ENCODE measurements around the gene POLE. TPM values are rescaled to one million over a fixed set of nuclear protein-coding genes. Genes with fewer than 3 reads are reported as not detected.

Gene POLE
- total and polyA plus RNA-seq, 2 of the 4 experiments (the other 2 are of a cell fraction) = 17.2 to 20.7 TPM

DNA sequence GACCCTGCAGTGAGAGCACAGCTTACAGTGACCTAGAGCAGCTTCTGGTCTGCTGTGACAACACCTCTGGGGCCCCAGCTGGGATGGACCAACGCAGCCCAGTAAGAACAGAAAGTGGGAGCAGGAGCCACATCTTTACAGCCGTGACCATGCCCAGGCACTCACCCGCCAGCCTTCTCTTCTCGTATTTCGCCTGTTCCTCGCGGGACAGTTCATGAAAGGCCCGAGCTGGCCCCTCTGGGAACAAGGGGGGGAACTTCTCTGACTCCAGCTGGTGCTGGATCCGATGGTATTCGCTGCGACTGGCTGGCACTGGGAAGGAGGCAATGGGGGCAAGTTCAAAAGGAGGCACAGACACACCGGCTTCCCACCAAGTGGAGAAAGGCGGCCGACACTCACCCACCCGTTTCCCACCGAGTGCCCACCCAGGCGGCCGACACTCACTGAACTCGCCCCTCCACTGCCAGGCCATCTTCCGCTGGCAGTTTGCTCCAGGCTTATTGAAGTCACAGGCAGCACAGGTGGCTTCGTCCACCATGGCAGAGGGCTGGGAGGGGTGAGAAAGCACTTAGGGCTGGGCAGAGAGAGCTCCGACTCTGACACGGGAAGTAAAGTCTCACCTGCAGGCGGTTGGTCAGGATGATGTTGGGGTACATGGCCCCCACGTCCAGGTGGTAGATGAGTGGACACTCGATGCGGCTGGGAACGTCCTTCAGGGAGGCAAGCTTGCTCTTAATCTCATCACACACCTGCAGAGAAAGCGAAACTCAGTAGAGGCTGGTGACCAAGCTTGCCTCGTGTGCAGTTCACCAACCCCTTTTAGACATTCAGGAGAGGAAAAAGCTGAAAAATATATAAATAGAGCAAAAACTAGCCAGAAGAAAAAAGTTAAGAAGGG is 18.7 kb downstream of the POLE start:
- ATAC-seq (ENCODE audit: low read depth) (no peak), DNase-seq (no peak)
- Histone ChIP-seq H3K18ac (ENCODE audit: low read depth, low read length) (no peak overlapping the region), H3K4me3 (ENCODE audit: insufficient read depth, low read depth, low read length) (no peak overlapping the region), H2BK20ac (ENCODE audit: low read depth, low read length) (no peak overlapping the region), H2AK9ac (replicated peaks; ENCODE audit: low read depth, low read length, poor library complexity) (no peak overlapping the region), H3K9me1 (ENCODE audit: insufficient read depth, low read length) (peaks cover 6% of the 10 kb centered on the region; the same call in 1 of the 2 replicates), H3K4me2 (ENCODE audit: low read depth, low read length) (no peak overlapping the region), H2BK15ac (ENCODE audit: low read depth, low read length) (no peak overlapping the region), H3K9ac (ENCODE audit: low read depth, low read length) (no peak overlapping the region), H3K23ac (ENCODE audit: low read depth, low read length) (no peak overlapping the region), H2AFZ (replicated peaks; ENCODE audit: low read length, poor library complexity) (no peak overlapping the region), H4K8ac (ENCODE audit: low read depth in 2 of 2, low read length in 2 of 2) (no peak overlapping the region), H3K27me3 (ENCODE audit: control insufficient read depth, insufficient read depth, low read length) (no peaks in the 10 kb centered on the region), H3K79me1 (ENCODE audit: low read depth in 1 of 2, low read length in 2 of 2) (no peaks in the 10 kb centered on the region), H4K20me1 (ENCODE audit: insufficient read depth, low read length) (no peaks in the 10 kb centered on the region; the same call in 1 of the 2 replicates), H3K27ac (ENCODE audit: insufficient read depth, low read length) (no peak overlapping the region), H3K9me3 (ENCODE audit: control insufficient read depth, insufficient read depth, low read length) (no peaks in the 10 kb centered on the region), H2AK5ac (ENCODE audit: low read depth, low read length) (no peak overlapping the region), H4K5ac (ENCODE audit: low read depth, low read length) (no peak overlapping the region), H2BK120ac (ENCODE audit: low read depth, low read length) (no peak overlapping the region), H3K56ac (ENCODE audit: extremely low read depth, insufficient read depth, low read length) (no peak overlapping the region), H3K4ac (ENCODE audit: low read depth, low read length) (no peak overlapping the region), H3K4me1 (ENCODE audit: control insufficient read depth, insufficient read depth, low read length) (no peaks in the 10 kb centered on the region), H4K91ac (ENCODE audit: insufficient read depth, low read depth, low read length) (no peak overlapping the region), H3K36me3 (ENCODE audit: control insufficient read depth, insufficient read depth, low read length) (peaks cover 50% of the 10 kb centered on the region), H3K14ac (replicated peaks; ENCODE audit: low read depth, low read length) (no peak overlapping the region), H2BK5ac (ENCODE audit: low read depth, low read length, poor library complexity, severe bottlenecking) (no peak overlapping the region)
- WGBS, 2 experiments (ENCODE audit: extremely low coverage in 2 of 2, insufficient read length in 1 of 2) = 95% methylated on average over 20 of the region's 30 CpGs; no CpG with 5 or more reads in 1 of the 2 experiments
- intact Hi-C loops (cut with micrococcal nuclease) (no loop called here), in situ Hi-C loops (cut with MboI; ENCODE audit: low sequenced_read_pairs) (no loop called here), dilution Hi-C loops (cut with HindIII; ENCODE audit: low sequenced_read_pairs, unreplicated experiment) (no loop called here)
- BruUV-seq (replicated peaks) = no TSS peak
- TF ChIP-seq CHD1 (IDR thresholded peaks at IDR 0.05; ENCODE audit: low read depth, low read length) = no peak
- no peak for TF ChIP-seq BHLHE40 (IDR thresholded peaks at IDR 0.05; ENCODE audit: low read depth, low read length)
- TF ChIP-seq, protein P1, sequence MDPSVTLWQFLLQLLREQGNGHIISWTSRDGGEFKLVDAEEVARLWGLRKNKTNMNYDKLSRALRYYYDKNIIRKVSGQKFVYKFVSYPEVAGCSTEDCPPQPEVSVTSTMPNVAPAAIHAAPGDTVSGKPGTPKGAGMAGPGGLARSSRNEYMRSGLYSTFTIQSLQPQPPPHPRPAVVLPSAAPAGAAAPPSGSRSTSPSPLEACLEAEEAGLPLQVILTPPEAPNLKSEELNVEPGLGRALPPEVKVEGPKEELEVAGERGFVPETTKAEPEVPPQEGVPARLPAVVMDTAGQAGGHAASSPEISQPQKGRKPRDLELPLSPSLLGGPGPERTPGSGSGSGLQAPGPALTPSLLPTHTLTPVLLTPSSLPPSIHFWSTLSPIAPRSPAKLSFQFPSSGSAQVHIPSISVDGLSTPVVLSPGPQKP (IDR thresholded peaks at IDR 0.05; ENCODE audit: borderline replicate concordance, low read depth, low read length) = no peak
- TF ChIP-seq RCOR1 (IDR thresholded peaks at IDR 0.05; ENCODE audit: insufficient replicate concordance, low read length) = no peak
- no peak for TF ChIP-seq RAD21 (IDR thresholded peaks at IDR 0.05; ENCODE audit: low read length)
- TF ChIP-seq, protein P2, sequence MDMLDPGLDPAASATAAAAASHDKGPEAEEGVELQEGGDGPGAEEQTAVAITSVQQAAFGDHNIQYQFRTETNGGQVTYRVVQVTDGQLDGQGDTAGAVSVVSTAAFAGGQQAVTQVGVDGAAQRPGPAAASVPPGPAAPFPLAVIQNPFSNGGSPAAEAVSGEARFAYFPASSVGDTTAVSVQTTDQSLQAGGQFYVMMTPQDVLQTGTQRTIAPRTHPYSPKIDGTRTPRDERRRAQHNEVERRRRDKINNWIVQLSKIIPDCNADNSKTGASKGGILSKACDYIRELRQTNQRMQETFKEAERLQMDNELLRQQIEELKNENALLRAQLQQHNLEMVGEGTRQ (IDR thresholded peaks at IDR 0.05; ENCODE audit: low read depth, low read length) = no peak
- TF ChIP-seq, protein P3, sequence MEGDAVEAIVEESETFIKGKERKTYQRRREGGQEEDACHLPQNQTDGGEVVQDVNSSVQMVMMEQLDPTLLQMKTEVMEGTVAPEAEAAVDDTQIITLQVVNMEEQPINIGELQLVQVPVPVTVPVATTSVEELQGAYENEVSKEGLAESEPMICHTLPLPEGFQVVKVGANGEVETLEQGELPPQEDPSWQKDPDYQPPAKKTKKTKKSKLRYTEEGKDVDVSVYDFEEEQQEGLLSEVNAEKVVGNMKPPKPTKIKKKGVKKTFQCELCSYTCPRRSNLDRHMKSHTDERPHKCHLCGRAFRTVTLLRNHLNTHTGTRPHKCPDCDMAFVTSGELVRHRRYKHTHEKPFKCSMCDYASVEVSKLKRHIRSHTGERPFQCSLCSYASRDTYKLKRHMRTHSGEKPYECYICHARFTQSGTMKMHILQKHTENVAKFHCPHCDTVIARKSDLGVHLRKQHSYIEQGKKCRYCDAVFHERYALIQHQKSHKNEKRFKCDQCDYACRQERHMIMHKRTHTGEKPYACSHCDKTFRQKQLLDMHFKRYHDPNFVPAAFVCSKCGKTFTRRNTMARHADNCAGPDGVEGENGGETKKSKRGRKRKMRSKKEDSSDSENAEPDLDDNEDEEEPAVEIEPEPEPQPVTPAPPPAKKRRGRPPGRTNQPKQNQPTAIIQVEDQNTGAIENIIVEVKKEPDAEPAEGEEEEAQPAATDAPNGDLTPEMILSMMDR (conservative IDR thresholded peaks at IDR 0.05; ENCODE audit: low read depth, low read length) = no peak
- TF ChIP-seq NFE2L2 (IDR thresholded peaks at IDR 0.05; ENCODE audit: low read depth, low read length) = no peak
- no peak for TF ChIP-seq CEBPB (IDR thresholded peaks at IDR 0.05; ENCODE audit: low read depth, low read length)
- no peak for TF ChIP-seq FOS (IDR thresholded peaks at IDR 0.05; ENCODE audit: low read depth, low read length)
- no peak for TF ChIP-seq MAZ (IDR thresholded peaks at IDR 0.05; ENCODE audit: borderline replicate concordance, low read depth, low read length)
- no peak for TF ChIP-seq RFX5 (IDR thresholded peaks at IDR 0.05; ENCODE audit: low read depth, low read length)
- no peak for TF ChIP-seq MAFK (IDR thresholded peaks at IDR 0.05; ENCODE audit: low read depth, low read length)
- no peak for TF ChIP-seq POLR2A (IDR thresholded peaks at IDR 0.05; ENCODE audit: low read depth, low read length)
- ChIA-PET POLR2A (ENCODE audit: unreplicated experiment) (no interaction called here), CTCF (no interaction called here)

Measured in IMR-90 (cell line).